A673 (cell line): ENCODE results near the gene SULT1A4.
"Not testable (repeated sequence)": the region's sequence is repeated elsewhere in the genome, so short reads cannot be mapped to it uniquely, and the experiment has no call there.

Experiments used
- EZH2 ChIP-seq: fragments of 200-600 bp; sonication (generic); IDR thresholded peaks from 2 replicates; pipeline ENCODE4 v1.6.1; 2017; ENCODE audit warnings: borderline replicate concordance, low read depth, mild to moderate bottlenecking, mixed read lengths, antibody characterized with exemption, low read length; ENCODE audit not compliant: poor library complexity, severe bottlenecking
- TF ChIP-seq, protein P1 (sequence below): fragments of 300-800, 200-600 bp; sonication (generic); conservative IDR thresholded peaks from 2 replicates; pipeline ENCODE4 v1.5.1; 2017; ENCODE audit warnings: low read depth, mild to moderate bottlenecking, antibody characterized with exemption, low read length, moderate library complexity, mixed read lengths

DNA sequence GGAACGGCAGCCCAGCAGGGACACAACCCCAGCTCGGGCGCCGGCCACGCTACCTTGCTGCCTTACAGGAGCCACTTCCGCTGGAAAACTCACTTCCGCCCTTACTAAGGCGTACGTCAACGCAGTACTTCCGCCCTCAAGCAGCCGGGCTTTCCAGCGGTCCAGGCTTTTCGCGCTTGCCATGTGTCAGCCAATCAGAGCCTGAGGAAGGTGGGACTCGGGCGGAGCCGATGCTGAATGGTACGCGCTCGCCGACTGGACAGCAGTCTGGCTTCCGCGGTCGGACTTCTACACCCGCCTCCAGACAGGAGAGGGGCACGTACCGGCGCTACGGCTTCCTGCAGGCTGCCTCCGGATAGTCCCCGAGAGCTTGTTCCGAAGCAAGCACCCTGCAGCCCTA is 5.4 kb upstream of the SULT1A4 start, which contains the start of the genes BOLA2 and SLX1B:
- TF ChIP-seq, protein P1, sequence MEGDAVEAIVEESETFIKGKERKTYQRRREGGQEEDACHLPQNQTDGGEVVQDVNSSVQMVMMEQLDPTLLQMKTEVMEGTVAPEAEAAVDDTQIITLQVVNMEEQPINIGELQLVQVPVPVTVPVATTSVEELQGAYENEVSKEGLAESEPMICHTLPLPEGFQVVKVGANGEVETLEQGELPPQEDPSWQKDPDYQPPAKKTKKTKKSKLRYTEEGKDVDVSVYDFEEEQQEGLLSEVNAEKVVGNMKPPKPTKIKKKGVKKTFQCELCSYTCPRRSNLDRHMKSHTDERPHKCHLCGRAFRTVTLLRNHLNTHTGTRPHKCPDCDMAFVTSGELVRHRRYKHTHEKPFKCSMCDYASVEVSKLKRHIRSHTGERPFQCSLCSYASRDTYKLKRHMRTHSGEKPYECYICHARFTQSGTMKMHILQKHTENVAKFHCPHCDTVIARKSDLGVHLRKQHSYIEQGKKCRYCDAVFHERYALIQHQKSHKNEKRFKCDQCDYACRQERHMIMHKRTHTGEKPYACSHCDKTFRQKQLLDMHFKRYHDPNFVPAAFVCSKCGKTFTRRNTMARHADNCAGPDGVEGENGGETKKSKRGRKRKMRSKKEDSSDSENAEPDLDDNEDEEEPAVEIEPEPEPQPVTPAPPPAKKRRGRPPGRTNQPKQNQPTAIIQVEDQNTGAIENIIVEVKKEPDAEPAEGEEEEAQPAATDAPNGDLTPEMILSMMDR: not testable (repeated sequence)
- TF ChIP-seq EZH2: not testable (repeated sequence)
